ENCODE data around the gene OR4K15.

DNA sequence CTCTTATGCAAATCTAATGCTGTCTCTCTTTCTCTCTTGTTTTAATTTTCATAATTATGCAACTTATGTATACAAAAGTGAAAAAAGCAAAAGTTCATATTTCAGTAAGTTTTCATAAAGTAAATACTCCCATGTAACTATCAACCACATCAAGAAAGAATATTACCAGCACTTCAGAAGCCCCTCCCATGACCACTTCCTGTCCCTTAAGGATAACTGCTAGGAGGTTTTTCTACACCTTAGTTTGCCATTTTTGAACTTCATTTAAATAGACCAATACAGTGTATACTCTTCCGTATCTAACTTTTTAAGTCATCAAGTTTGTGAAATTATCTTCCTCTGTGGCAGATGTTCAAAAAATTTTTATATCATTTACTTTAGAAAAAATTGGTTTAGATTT, 547 bp upstream of the OR4K15 start:
- TF ChIP-seq, protein P1, sequence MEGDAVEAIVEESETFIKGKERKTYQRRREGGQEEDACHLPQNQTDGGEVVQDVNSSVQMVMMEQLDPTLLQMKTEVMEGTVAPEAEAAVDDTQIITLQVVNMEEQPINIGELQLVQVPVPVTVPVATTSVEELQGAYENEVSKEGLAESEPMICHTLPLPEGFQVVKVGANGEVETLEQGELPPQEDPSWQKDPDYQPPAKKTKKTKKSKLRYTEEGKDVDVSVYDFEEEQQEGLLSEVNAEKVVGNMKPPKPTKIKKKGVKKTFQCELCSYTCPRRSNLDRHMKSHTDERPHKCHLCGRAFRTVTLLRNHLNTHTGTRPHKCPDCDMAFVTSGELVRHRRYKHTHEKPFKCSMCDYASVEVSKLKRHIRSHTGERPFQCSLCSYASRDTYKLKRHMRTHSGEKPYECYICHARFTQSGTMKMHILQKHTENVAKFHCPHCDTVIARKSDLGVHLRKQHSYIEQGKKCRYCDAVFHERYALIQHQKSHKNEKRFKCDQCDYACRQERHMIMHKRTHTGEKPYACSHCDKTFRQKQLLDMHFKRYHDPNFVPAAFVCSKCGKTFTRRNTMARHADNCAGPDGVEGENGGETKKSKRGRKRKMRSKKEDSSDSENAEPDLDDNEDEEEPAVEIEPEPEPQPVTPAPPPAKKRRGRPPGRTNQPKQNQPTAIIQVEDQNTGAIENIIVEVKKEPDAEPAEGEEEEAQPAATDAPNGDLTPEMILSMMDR (conservative IDR thresholded peaks at IDR 0.05; ENCODE audit: low read depth in 2 of 2), result no peak
- TF ChIP-seq EZH2 (IDR thresholded peaks at IDR 0.05; ENCODE audit: low read depth, unreplicated experiment) (no peak), EZH2phosphoT487 (IDR thresholded peaks at IDR 0.05; ENCODE audit: unreplicated experiment) (no peak), CREB1 (CRISPR knock-in tag; IDR thresholded peaks at IDR 0.05; ENCODE audit: low read depth) (no peak), JUNB (IDR thresholded peaks at IDR 0.05; ENCODE audit: unreplicated experiment) (no peak), POLR2AphosphoS5 (IDR thresholded peaks at IDR 0.05; ENCODE audit: low read depth) (no peak), NANOG (IDR thresholded peaks at IDR 0.05; ENCODE audit: borderline replicate concordance) (no peak), STAT1 (IDR thresholded peaks at IDR 0.05; ENCODE audit: unreplicated experiment) (no peak), ZNF331 (CRISPR knock-in tag; IDR thresholded peaks at IDR 0.05; ENCODE audit: low read depth) (no peak)
- TF ChIP-seq, protein P2, sequence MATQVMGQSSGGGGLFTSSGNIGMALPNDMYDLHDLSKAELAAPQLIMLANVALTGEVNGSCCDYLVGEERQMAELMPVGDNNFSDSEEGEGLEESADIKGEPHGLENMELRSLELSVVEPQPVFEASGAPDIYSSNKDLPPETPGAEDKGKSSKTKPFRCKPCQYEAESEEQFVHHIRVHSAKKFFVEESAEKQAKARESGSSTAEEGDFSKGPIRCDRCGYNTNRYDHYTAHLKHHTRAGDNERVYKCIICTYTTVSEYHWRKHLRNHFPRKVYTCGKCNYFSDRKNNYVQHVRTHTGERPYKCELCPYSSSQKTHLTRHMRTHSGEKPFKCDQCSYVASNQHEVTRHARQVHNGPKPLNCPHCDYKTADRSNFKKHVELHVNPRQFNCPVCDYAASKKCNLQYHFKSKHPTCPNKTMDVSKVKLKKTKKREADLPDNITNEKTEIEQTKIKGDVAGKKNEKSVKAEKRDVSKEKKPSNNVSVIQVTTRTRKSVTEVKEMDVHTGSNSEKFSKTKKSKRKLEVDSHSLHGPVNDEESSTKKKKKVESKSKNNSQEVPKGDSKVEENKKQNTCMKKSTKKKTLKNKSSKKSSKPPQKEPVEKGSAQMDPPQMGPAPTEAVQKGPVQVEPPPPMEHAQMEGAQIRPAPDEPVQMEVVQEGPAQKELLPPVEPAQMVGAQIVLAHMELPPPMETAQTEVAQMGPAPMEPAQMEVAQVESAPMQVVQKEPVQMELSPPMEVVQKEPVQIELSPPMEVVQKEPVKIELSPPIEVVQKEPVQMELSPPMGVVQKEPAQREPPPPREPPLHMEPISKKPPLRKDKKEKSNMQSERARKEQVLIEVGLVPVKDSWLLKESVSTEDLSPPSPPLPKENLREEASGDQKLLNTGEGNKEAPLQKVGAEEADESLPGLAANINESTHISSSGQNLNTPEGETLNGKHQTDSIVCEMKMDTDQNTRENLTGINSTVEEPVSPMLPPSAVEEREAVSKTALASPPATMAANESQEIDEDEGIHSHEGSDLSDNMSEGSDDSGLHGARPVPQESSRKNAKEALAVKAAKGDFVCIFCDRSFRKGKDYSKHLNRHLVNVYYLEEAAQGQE (IDR thresholded peaks at IDR 0.05; ENCODE audit: unreplicated experiment), result no peak
- TF ChIP-seq, protein P3, sequence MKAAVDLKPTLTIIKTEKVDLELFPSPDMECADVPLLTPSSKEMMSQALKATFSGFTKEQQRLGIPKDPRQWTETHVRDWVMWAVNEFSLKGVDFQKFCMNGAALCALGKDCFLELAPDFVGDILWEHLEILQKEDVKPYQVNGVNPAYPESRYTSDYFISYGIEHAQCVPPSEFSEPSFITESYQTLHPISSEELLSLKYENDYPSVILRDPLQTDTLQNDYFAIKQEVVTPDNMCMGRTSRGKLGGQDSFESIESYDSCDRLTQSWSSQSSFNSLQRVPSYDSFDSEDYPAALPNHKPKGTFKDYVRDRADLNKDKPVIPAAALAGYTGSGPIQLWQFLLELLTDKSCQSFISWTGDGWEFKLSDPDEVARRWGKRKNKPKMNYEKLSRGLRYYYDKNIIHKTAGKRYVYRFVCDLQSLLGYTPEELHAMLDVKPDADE (IDR thresholded peaks at IDR 0.05), result no peak
- TF ChIP-seq, protein P4, sequence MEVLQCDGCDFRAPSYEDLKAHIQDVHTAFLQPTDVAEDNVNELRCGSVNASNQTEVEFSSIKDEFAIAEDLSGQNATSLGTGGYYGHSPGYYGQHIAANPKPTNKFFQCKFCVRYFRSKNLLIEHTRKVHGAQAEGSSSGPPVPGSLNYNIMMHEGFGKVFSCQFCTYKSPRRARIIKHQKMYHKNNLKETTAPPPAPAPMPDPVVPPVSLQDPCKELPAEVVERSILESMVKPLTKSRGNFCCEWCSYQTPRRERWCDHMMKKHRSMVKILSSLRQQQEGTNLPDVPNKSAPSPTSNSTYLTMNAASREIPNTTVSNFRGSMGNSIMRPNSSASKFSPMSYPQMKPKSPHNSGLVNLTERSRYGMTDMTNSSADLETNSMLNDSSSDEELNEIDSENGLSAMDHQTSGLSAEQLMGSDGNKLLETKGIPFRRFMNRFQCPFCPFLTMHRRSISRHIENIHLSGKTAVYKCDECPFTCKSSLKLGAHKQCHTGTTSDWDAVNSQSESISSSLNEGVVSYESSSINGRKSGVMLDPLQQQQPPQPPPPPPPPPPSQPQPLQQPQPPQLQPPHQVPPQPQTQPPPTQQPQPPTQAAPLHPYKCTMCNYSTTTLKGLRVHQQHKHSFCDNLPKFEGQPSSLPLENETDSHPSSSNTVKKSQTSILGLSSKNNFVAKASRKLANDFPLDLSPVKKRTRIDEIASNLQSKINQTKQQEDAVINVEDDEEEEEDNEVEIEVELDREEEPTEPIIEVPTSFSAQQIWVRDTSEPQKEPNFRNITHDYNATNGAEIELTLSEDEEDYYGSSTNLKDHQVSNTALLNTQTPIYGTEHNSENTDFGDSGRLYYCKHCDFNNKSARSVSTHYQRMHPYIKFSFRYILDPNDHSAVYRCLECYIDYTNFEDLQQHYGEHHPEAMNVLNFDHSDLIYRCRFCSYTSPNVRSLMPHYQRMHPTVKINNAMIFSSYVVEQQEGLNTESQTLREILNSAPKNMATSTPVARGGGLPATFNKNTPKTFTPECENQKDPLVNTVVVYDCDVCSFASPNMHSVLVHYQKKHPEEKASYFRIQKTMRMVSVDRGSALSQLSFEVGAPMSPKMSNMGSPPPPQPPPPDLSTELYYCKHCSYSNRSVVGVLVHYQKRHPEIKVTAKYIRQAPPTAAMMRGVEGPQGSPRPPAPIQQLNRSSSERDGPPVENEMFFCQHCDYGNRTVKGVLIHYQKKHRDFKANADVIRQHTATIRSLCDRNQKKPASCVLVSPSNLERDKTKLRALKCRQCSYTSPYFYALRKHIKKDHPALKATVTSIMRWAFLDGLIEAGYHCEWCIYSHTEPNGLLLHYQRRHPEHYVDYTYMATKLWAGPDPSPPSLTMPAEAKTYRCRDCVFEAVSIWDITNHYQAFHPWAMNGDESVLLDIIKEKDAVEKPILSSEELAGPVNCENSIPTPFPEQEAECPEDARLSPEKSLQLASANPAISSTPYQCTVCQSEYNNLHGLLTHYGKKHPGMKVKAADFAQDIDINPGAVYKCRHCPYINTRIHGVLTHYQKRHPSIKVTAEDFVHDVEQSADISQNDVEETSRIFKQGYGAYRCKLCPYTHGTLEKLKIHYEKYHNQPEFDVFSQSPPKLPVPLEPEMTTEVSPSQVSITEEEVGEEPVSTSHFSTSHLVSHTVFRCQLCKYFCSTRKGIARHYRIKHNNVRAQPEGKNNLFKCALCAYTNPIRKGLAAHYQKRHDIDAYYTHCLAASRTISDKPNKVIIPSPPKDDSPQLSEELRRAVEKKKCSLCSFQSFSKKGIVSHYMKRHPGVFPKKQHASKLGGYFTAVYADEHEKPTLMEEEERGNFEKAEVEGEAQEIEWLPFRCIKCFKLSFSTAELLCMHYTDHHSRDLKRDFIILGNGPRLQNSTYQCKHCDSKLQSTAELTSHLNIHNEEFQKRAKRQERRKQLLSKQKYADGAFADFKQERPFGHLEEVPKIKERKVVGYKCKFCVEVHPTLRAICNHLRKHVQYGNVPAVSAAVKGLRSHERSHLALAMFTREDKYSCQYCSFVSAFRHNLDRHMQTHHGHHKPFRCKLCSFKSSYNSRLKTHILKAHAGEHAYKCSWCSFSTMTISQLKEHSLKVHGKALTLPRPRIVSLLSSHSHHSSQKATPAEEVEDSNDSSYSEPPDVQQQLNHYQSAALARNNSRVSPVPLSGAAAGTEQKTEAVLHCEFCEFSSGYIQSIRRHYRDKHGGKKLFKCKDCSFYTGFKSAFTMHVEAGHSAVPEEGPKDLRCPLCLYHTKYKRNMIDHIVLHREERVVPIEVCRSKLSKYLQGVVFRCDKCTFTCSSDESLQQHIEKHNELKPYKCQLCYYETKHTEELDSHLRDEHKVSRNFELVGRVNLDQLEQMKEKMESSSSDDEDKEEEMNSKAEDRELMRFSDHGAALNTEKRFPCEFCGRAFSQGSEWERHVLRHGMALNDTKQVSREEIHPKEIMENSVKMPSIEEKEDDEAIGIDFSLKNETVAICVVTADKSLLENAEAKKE (CRISPR knock-in tag; IDR thresholded peaks at IDR 0.05), result no peak
